K562 (cell line): Measurements from ENCODE around the gene RFC5.

Experiments
- BMI1 ChIP-seq: fragments of 150-350 bp; IDR thresholded peaks from 2 replicates; pipeline ENCODE4 v1.6.1; 2014; ENCODE audit warnings: low read length
- CBFB ChIP-seq: sonication (generic); formaldehyde crosslinking; IDR thresholded peaks from 2 replicates; pipeline ENCODE4 v1.4.0; 2020; ENCODE audit warnings: mild to moderate bottlenecking, missing genetic modification reagents
- CREB3 ChIP-seq: fragments of 450-650 bp; conservative IDR thresholded peaks from 2 replicates; pipeline ENCODE4 v1.6.1; 2016; ENCODE audit warnings: missing genetic modification characterization, low read depth, mild to moderate bottlenecking, missing compliant biosample characterization, moderate library complexity
- ESRRA ChIP-seq: fragments of 450-650 bp; IDR thresholded peaks from 2 replicates; pipeline ENCODE4 v1.6.1; 2014; ENCODE audit warnings: low read depth, mild to moderate bottlenecking, moderate library complexity, borderline replicate concordance
- EZH2 ChIP-seq: IDR thresholded peaks from 2 replicates; pipeline ENCODE4 v1.6.1; 2012; ENCODE audit warnings: low read depth, mild to moderate bottlenecking, inconsistent platforms, low read length, borderline replicate concordance
- JUNB ChIP-seq: fragments of 450-650 bp; formaldehyde crosslinking; conservative IDR thresholded peaks from 2 replicates; pipeline ENCODE4 v1.4.0; 2020; ENCODE audit warnings: mild to moderate bottlenecking
- NR3C1 ChIP-seq: sonication (generic); formaldehyde crosslinking; IDR thresholded peaks from 2 replicates; pipeline ENCODE4 v1.8.1; 2022; ENCODE audit warnings: missing genetic modification reagents
- POLR2A ChIP-seq: fragments of 450-650 bp; conservative IDR thresholded peaks from 2 replicates; pipeline ENCODE4 v1.6.1; 2016
- REST ChIP-seq, 2 experiments: fragments of 450-650 bp; formaldehyde crosslinking in 1 of 2; IDR thresholded peaks; 2 replicates each; pipeline versions ENCODE4 v1.4.0 to v1.6.1; 2014 to 2020; ENCODE audit warnings: mild to moderate bottlenecking in 2 of 2, borderline replicate concordance in 1 of 2, low read depth in 1 of 2
- SRSF3 ChIP-seq: fragments of 200-400 bp; formaldehyde crosslinking; IDR thresholded peaks from 2 replicates; pipeline ENCODE4 v1.6.1; 2016; ENCODE audit warnings: mild to moderate bottlenecking, low read length, moderate library complexity; ENCODE audit not compliant: insufficient read depth
- TAF1 ChIP-seq: IDR thresholded peaks from 2 replicates; pipeline ENCODE4 v1.6.1; 2011; ENCODE audit warnings: mild to moderate bottlenecking, low read length, moderate library complexity; ENCODE audit not compliant: insufficient read depth, control insufficient read depth, severe bottlenecking; ENCODE audit errors: extremely low read depth
- ZNF444 ChIP-seq: fragments of 250-450 bp; sonication (Bioruptor Pico); IDR thresholded peaks from 2 replicates; pipeline ENCODE4 v1.4.0; 2020; ENCODE audit warnings: mild to moderate bottlenecking, moderate library complexity
- ZNF707 ChIP-seq: fragments of 250-450 bp; sonication (Bioruptor Pico); conservative IDR thresholded peaks from 2 replicates; pipeline ENCODE4 v1.8.0; 2022; ENCODE audit warnings: inconsistent platforms, mild to moderate bottlenecking, moderate library complexity

GRCh38 chr12:118053071-118053985 is 36.8 kb downstream of the RFC5 start:
- TF ChIP-seq ESRRA: no peak
- TF ChIP-seq ZNF707 (CRISPR knock-in tag): no peak
- no peak for TF ChIP-seq JUNB (CRISPR knock-in tag)
- TF ChIP-seq REST (IDR thresholded peaks at IDR 0.05; ENCODE audit: borderline replicate concordance): no peak
- TF ChIP-seq REST (CRISPR knock-in tag; IDR thresholded peaks at IDR 0.05; ENCODE audit: low read depth): no peak
- TF ChIP-seq ZNF444 (CRISPR knock-in tag): no peak
- no peak for TF ChIP-seq EZH2
- TF ChIP-seq NR3C1 (CRISPR knock-in tag): no peak
- no peak for TF ChIP-seq BMI1
- no peak for TF ChIP-seq CREB3 (tag)
- TF ChIP-seq CBFB (CRISPR knock-in tag): no peak
- TF ChIP-seq SRSF3: no peak
- TF ChIP-seq POLR2A: no peak
- no peak for TF ChIP-seq TAF1
